ENCODE data around the gene AARSD1.
"Not testable (repeated sequence)": the region's sequence is repeated elsewhere in the genome, so short reads cannot be mapped to it uniquely, and the experiment has no call there.

The AARSD1 gene

DNA sequence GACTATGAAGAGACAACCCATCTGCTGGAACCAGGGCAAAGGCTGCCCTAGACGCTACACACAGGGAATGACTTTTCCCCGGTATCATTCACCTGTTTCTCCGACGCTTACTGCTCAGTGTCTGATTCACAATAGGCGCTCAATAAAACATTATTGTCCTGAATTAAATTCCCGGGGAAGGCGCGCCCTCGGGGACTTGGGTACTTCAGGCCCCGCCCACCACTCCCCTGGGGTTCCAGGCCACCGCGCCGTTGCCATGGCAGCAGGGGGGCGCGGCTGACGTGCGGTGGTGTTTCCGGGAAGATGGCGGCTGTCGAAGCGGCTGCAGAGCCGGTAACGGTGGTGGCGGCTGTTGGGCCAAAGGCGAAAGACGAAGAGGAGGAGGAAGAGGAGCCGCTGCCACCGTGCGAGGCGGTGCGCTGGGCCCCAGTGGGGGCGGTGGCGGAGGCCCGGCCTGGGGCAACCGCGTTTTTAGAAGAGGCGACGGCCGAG, 16.1 kb upstream of the AARSD1 start, which contains the start of gene RUNDC1:
Gene RUNDC1 (plus strand): TSS at position 292 of the 492 bp plus-strand sequence. CDS start 12 bp downstream, at position 304.
- peak; percentile 68 for DNase-seq (ENCODE audit: low read depth)
- H3K4me3 ChIP-seq (ENCODE audit: control insufficient read depth, low read depth, low read length), result peak within 1 kb of the TSS; percentile 76
- TF ChIP-seq, protein P1, sequence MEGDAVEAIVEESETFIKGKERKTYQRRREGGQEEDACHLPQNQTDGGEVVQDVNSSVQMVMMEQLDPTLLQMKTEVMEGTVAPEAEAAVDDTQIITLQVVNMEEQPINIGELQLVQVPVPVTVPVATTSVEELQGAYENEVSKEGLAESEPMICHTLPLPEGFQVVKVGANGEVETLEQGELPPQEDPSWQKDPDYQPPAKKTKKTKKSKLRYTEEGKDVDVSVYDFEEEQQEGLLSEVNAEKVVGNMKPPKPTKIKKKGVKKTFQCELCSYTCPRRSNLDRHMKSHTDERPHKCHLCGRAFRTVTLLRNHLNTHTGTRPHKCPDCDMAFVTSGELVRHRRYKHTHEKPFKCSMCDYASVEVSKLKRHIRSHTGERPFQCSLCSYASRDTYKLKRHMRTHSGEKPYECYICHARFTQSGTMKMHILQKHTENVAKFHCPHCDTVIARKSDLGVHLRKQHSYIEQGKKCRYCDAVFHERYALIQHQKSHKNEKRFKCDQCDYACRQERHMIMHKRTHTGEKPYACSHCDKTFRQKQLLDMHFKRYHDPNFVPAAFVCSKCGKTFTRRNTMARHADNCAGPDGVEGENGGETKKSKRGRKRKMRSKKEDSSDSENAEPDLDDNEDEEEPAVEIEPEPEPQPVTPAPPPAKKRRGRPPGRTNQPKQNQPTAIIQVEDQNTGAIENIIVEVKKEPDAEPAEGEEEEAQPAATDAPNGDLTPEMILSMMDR (conservative IDR thresholded peaks at IDR 0.05; ENCODE audit: control insufficient read depth, insufficient read depth, low read depth, low read length), result no peak

DNA sequence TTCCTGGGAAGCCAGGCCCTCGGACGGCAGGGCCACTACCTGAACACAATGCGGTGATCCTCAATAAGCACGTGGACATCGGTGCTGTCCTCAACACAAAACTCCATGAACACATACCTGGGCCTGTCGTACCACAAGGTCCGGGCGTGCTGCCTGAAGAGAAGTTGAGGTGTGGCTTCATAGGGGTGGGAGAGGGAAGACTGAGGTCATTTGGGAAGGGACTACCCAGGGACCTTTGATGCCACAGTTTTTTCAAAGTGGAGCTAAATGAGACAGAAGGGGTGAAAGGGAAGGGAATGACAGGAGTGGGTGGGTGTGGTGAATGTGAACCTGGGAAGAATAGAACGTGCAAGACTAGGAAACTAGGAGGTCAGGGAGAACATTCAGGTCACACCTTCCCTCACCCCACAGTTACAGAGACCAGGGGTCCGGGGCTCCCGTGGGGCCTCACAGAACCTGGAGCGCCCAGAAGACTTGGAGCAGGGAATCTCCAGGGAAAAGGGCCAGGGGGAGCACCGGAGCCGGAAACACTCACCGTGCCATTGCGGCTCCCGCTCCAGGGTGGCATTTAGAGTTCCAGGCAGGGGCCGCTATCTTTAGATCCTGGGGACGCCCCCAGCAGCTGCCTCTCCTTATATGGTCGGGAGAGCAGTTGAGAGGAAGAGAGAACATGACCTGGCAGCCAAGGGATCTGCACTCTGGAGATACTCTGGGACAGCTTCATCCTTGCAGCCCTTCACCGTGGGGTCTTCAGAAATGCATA, 15.4 kb upstream of the AARSD1 start, which contains the start of gene PTGES3L:
Gene PTGES3L (minus strand): TSS at position 570 of the 763 bp plus-strand sequence. CDS start 27 bp downstream, at position 543.
- DNase-seq (ENCODE audit: low read depth), result no peak
- peak within 1 kb of the TSS; percentile 76 for H3K4me3 ChIP-seq (ENCODE audit: control insufficient read depth, low read depth, low read length)
- TF ChIP-seq, protein P1 (conservative IDR thresholded peaks at IDR 0.05; ENCODE audit: control insufficient read depth, insufficient read depth, low read depth, low read length), result no peak

DNA sequence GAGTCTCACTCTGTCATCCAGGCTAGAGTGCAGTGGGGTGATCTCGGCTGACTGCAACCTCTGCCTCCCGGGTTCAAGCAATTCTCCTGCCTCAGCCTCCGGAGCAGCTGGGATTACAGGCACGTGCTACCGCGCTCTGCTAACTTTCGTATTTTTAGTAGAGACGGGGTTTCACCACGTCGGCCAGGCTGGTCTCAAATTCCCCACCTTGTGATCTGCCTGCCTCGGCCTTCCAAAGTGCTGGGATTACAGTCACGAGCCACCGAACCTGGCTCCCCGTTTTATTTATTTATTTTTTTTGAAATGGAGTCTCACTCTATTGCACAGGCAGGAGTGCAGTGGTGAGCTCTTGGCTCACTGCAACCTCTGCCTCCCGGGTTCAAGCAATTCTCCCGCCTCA, 11.4 kb upstream of the AARSD1 start:
- DNase-seq (ENCODE audit: low read depth); H3K4me3 ChIP-seq (ENCODE audit: control insufficient read depth, low read depth, low read length): not testable (repeated sequence)

DNA sequence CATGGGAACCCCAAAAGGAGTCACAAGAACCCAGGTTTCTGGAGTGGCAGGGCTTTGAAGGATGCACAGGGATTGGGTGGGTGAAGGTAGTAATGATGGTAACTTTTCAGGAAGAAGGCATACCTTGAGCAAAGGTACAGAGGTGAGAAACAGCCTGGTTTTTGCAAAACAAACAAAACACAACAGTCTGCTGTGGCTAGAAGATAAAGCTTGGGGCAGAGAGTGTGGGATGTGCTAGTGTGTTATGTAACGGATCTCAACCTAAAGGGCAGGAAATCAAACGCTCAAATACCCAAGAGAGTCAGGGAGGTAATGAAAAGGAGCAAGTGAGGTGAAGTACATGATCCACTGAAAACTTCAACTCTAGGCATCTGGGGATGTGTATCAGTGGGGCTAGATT, 11.0 kb upstream of the AARSD1 start:
- no peak overlapping the region for H3K4me3 ChIP-seq (ENCODE audit: control insufficient read depth, low read depth, low read length)
- TF ChIP-seq, protein P1 (conservative IDR thresholded peaks at IDR 0.05; ENCODE audit: control insufficient read depth, insufficient read depth, low read depth, low read length), result no peak
- DNase-seq (ENCODE audit: low read depth), result no peak

DNA sequence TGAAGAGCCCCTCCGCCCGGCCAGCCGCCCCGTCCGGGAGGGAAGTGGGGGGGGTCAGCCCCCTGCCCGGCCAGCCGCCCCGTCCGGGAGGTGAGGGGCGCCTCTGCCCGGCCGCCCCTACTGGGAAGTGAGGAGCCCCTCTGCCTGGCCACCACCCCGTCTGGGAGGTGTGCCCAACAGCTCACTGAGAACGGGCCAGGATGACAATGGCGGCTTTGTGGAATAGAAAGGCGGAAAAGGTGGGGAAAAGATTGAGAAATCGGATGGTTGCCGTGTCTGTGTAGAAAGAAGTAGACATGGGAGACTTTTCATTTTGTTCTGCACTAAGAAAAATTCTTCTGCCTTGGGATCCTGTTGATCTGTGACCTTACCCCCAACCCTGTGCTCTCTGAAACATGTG, 9.1 kb upstream of the AARSD1 start:
- not testable (repeated sequence) for H3K4me3 ChIP-seq (ENCODE audit: control insufficient read depth, low read depth, low read length)

DNA sequence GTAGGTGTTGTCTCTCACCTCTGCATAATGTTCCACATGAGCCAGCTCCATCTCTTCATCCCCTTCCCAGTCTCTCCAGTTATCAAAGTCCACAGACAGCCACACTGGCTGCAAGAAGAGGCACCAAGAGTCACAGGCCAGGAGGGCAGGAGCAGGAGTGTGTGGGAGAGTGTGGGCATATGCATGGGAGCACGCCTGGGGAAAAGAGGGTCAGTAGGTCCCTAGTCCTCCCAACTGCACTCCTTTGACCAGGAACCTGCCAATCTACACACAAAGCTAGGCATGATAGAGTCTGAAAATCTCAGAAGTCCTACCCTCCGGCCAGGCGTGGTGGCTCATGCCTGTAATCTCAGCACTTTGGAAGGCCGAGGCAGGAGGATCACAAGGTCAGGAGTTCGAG, 7.3 kb upstream of the AARSD1 start:
- TF ChIP-seq, protein P1 (conservative IDR thresholded peaks at IDR 0.05; ENCODE audit: control insufficient read depth, insufficient read depth, low read depth, low read length), result no peak
- no peak for DNase-seq (ENCODE audit: low read depth)
- H3K4me3 ChIP-seq (ENCODE audit: control insufficient read depth, low read depth, low read length), result no peak overlapping the region

More for the DNA sequence above, 9.1 kb upstream of the AARSD1 start:
- DNase-seq (ENCODE audit: low read depth), result not testable (repeated sequence)

DNA sequence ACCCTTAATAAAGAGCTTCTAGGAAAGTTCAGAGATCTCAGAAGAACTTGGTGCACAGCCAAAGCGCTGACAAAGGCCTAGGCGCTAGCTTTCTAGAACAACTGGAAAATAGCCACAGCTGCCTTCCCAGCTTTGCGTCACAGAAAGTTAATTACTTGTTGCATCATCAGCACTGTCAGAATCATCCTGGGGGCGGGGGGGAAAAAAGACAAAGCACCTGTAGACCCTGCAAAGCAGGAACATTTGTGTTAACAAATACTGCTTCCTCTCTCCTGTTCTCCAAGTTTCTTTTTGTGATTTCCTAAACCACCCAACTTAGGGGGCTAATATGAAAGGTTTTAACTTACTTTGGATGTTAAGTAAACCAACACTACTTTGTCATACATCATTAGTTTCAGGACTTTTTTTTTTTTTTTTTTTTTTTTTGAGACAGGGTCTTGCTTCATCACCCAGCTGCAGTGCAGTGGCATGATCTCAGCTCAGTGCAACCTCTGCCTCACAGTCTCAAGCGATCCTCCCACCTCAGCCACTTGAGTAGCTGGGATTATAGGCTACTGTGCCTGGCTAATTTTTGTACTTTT, 4.8 kb upstream of the AARSD1 start:
- no peak overlapping the region for H3K4me3 ChIP-seq (ENCODE audit: control insufficient read depth, low read depth, low read length)
- peak; percentile 68 for DNase-seq (ENCODE audit: low read depth)
- TF ChIP-seq, protein P1 (conservative IDR thresholded peaks at IDR 0.05; ENCODE audit: control insufficient read depth, insufficient read depth, low read depth, low read length), result no peak
